Skeletal muscle satellite cell (primary cell): Measurements from ENCODE around the gene LY6G6F.

Source experiments
- H3K27me3 ChIP-seq: 2 replicates; pipeline ENCODE4 v1.7.0; 2013; ENCODE audit warnings: low read length; ENCODE audit not compliant: control insufficient read depth, insufficient read depth
- H3K36me3 ChIP-seq: 2 replicates; pipeline ENCODE4 v1.7.0; 2013; ENCODE audit warnings: mild to moderate bottlenecking, control low read depth, low read length; ENCODE audit not compliant: insufficient read depth
- H3K4me1 ChIP-seq: 2 replicates; pipeline ENCODE4 v1.7.0; 2013; ENCODE audit warnings: low read length; ENCODE audit not compliant: control insufficient read depth, insufficient read depth
- H3K4me2 ChIP-seq: 2 replicates; pipeline ENCODE4 v1.7.0; 2013; ENCODE audit warnings: mild to moderate bottlenecking, low read length
- H3K4me3 ChIP-seq: 2 replicates; pipeline ENCODE4 v1.7.0; 2013; ENCODE audit warnings: low read length
- H3K9ac ChIP-seq: 2 replicates; pipeline ENCODE4 v1.7.0; 2013; ENCODE audit warnings: mild to moderate bottlenecking, low read depth, low read length, moderate library complexity
- H3K9me3 ChIP-seq: replicated peaks from 2 replicates; pipeline ENCODE4 v1.7.0; 2013; ENCODE audit warnings: mild to moderate bottlenecking, control low read depth, low read length

LY6G6F gene

GRCh38 chr6:31710523-31711219 is 4.0 kb downstream of the LY6G6F start:
- H3K4me3 ChIP-seq, result no peak overlapping the region
- H3K4me1 ChIP-seq, result no peaks in the 10 kb centered on the region
- no peaks in the 10 kb centered on the region for H3K9me3 ChIP-seq
- H3K27me3 ChIP-seq, result peaks cover 4% of the 10 kb centered on the region
- H3K9ac ChIP-seq, result no peak overlapping the region
- H3K36me3 ChIP-seq, result no peaks in the 10 kb centered on the region
- H3K4me2 ChIP-seq, result no peak overlapping the region

DNA sequence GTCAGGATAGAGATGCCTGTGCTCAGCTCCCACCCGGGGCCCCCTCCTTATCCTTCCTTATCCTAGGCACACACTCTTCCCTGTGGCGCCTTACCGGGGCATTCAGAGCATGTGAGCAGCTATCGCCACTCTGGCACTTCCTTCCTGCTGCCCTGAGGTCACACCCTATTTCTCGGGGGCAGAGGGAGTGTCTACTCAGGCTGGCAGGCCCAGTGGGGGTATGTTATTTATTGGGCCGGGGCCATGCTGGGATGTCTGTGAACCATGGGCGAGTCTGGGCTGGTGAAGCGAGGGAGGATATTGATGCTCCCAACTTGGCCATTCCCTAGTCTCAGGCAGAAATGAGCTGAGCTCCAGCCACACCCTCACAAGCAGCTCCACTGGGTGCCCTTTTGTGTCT is 4.6 kb downstream of the LY6G6F start:
- H3K4me2 ChIP-seq, result no peak overlapping the region
- H3K4me3 ChIP-seq, result no peak overlapping the region
- no peaks in the 10 kb centered on the region for H3K4me1 ChIP-seq
- H3K27me3 ChIP-seq, result peaks cover 4% of the 10 kb centered on the region
- H3K36me3 ChIP-seq, result no peaks in the 10 kb centered on the region
- no peak overlapping the region for H3K9ac ChIP-seq
- no peaks in the 10 kb centered on the region for H3K9me3 ChIP-seq

DNA sequence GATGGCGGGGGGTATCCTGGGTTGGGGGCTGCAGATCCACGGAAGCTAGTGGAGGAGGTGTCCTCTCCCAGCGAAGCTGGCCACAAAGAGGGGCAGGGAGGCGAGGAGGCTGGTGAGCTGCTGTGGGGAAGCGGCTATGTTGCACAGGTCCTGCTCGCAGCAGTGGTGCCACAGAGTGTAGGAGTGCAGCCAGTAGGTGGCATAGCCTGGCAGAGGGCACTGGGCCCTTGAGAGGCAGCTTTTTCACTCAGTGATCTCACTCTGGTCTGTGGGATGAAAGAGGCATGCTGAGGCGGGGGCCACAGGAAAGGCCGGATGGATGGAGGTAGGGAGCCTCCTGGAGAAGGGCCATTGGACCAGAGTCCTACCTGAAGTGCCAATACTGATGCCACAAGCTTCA is 5.6 kb downstream of the LY6G6F start:
- H3K27me3 ChIP-seq, result peaks cover 4% of the 10 kb centered on the region
- H3K4me3 ChIP-seq, result no peak overlapping the region
- no peaks in the 10 kb centered on the region for H3K9me3 ChIP-seq
- no peak overlapping the region for H3K9ac ChIP-seq
- H3K36me3 ChIP-seq, result no peaks in the 10 kb centered on the region
- H3K4me1 ChIP-seq, result no peaks in the 10 kb centered on the region
- no peak overlapping the region for H3K4me2 ChIP-seq

GRCh38 chr6:31713465-31713864 is 6.8 kb downstream of the LY6G6F start:
- no peaks in the 10 kb centered on the region for H3K9me3 ChIP-seq
- H3K4me1 ChIP-seq, result no peaks in the 10 kb centered on the region

GRCh38 chr6:31713991-31714684 is 7.5 kb downstream of the LY6G6F start:
- H3K4me1 ChIP-seq, result no peaks in the 10 kb centered on the region
- H3K27me3 ChIP-seq, result peaks cover 4% of the 10 kb centered on the region

More at GRCh38 chr6:31713465-31713864, 6.8 kb downstream of the LY6G6F start:
- H3K4me2 ChIP-seq, result no peak overlapping the region
- H3K36me3 ChIP-seq, result no peaks in the 10 kb centered on the region
- H3K9ac ChIP-seq, result no peak overlapping the region
- peaks cover 4% of the 10 kb centered on the region for H3K27me3 ChIP-seq
- H3K4me3 ChIP-seq, result no peak overlapping the region

GRCh38 chr6:31715022-31715958 is 8.6 kb downstream of the LY6G6F start, which contains the start of gene LY6G6D:
Gene LY6G6D, plus strand, starts transcription at chr6:31715348. Its CDS starts 8 bp downstream, at chr6:31715356.
- no peak within 1 kb of the TSS for H3K4me2 ChIP-seq
- H3K9me3 ChIP-seq, result no peaks in the 10 kb centered on the region
- peaks cover 4% of the 10 kb centered on the region for H3K27me3 ChIP-seq
- H3K4me3 ChIP-seq, result no peak within 1 kb of the TSS
- no peak within 1 kb of the TSS for H3K9ac ChIP-seq
- no peaks in the 10 kb centered on the region for H3K36me3 ChIP-seq
- no peaks in the 10 kb centered on the region for H3K4me1 ChIP-seq

More at GRCh38 chr6:31713991-31714684, 7.5 kb downstream of the LY6G6F start:
- H3K4me3 ChIP-seq, result no peak overlapping the region
- H3K9ac ChIP-seq, result no peak overlapping the region
- no peaks in the 10 kb centered on the region for H3K9me3 ChIP-seq
- H3K36me3 ChIP-seq, result no peaks in the 10 kb centered on the region
- no peak overlapping the region for H3K4me2 ChIP-seq

DNA sequence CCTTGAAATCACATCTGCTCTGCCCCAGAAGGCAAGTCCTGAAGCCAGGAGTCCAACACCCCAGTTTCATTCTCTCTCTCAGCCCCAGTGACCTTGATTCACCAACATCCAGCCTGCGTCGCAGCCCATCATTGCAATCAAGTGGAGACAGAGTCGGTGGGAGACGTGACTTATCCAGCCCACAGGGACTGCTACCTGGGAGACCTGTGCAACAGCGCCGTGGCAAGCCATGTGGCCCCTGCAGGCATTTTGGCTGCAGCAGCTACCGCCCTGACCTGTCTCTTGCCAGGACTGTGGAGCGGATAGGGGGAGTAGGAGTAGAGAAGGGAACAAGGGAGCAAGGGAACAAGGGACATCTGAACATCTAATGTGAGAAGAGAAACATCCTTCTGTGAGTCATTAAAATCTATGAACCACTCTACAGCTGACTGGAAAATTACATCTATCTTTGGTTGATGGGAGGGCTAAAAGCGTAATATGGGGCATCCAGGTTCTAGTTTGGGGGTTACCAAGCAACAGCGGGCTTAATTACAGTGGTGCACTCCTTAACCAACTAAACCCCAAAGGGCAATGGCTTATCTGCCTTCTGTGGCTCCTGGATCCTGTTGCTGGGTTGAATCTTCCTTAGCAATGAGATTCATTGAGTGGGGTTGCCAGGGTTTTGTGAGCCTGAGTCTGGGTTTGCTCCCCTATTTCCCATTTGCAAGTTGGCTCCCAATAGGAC is 11.0 kb downstream of the LY6G6F start:
- Histone ChIP-seq H3K4me3 (no peak overlapping the region), H3K4me1 (no peaks in the 10 kb centered on the region), H3K9ac (no peak overlapping the region)

DNA sequence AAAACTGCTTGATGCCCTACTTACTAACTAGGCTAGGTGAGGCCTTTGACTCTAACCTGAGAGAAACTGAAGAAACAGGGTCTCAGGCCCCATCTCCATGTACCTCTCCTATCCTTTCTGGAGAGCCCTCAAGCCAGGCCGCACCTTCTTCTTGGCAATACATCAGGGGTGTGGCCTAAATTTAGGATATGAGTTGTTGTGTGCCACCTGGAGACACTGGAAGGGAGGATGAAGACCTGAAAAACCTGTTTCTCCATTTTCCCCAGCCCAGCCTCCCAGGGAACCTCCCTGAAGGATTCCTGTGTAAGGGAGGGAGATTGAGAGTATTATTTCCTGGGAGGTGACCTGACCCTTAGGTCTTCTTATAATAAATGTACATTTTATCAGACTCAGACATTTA is 11.6 kb downstream of the LY6G6F start:
- H3K36me3 ChIP-seq, result no peaks in the 10 kb centered on the region
- H3K9me3 ChIP-seq, result no peaks in the 10 kb centered on the region
- H3K4me3 ChIP-seq, result no peak overlapping the region
- no peak overlapping the region for H3K4me2 ChIP-seq
- H3K27me3 ChIP-seq, result peaks cover 1% of the 10 kb centered on the region
- H3K4me1 ChIP-seq, result no peaks in the 10 kb centered on the region
- no peak overlapping the region for H3K9ac ChIP-seq

More for the DNA sequence above, 11.0 kb downstream of the LY6G6F start:
- Histone ChIP-seq H3K27me3 (peaks cover 4% of the 10 kb centered on the region), H3K36me3 (no peaks in the 10 kb centered on the region), H3K4me2 (no peak overlapping the region), H3K9me3 (no peaks in the 10 kb centered on the region)

- H3K9ac ChIP-seq, result no peak overlapping the region
- no peaks in the 10 kb centered on the region for H3K36me3 ChIP-seq
- no peaks in the 10 kb centered on the region for H3K9me3 ChIP-seq
- no peaks in the 10 kb centered on the region for H3K4me1 ChIP-seq
- H3K4me2 ChIP-seq, result no peak overlapping the region
- H3K27me3 ChIP-seq, result no peaks in the 10 kb centered on the region
- H3K4me3 ChIP-seq, result no peak overlapping the region
Measured at GRCh38 chr6:31719001-31719400, 12.3 kb downstream of the LY6G6F start.

- H3K9me3 ChIP-seq, result no peaks in the 10 kb centered on the region
- H3K4me2 ChIP-seq, result no peak overlapping the region
- no peaks in the 10 kb centered on the region for H3K36me3 ChIP-seq
- no peaks in the 10 kb centered on the region for H3K4me1 ChIP-seq
- H3K27me3 ChIP-seq, result no peaks in the 10 kb centered on the region
- no peak overlapping the region for H3K9ac ChIP-seq
- H3K4me3 ChIP-seq, result no peak overlapping the region
Measured at GRCh38 chr6:31720196-31720770, 13.6 kb downstream of the LY6G6F start.
